Measurements from ENCODE around the gene WDR83. TPM values are rescaled to one million over a fixed set of nuclear protein-coding genes. Genes with fewer than 3 reads are reported as not detected.
A peak's percentile ranks its signal among the peaks of the same experiment; 100 is the strongest.

Gene WDR83
- total RNA-seq, 1 donor from 2014 or later: 19.0 TPM

DNA sequence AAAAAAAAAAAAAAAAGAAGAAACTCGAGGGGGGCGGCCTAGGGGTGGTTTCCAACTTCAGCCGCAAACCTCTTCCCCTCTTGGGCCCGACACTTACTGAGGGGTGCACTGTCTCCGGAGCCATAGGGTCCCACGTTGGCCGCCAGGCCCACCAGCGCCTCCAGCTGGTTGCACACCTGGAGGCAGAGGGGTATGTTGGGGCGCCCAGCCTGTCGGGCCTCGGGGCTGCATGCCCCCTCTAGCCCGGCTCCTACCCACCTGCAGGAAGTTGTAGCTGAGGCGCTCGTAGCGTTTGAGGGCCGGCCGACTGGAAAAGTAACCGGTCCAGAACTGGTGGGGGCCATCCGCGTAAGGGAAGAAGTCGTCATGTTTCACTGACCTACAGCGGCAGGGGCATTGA lies 8.6 kb upstream of the WDR83 start:
- H3K27me3 Mint-ChIP-seq (ENCODE audit: low read depth): no peaks in the 10 kb centered on the region
- no peak overlapping the region for H3K27ac Mint-ChIP-seq (ENCODE audit: unreplicated experiment)
- DNase-seq (ENCODE audit: low read depth, low spot score): no peak
- TF ChIP-seq CTCF (conservative IDR thresholded peaks at IDR 0.05): no peak
- H3K4me3 Mint-ChIP-seq: no peak overlapping the region
- H3K36me3 Mint-ChIP-seq (ENCODE audit: low read depth): peaks cover 16% of the 10 kb centered on the region
- no peaks in the 10 kb centered on the region for H3K9me3 Mint-ChIP-seq
- H3K4me1 Mint-ChIP-seq: no peaks in the 10 kb centered on the region

GRCh38 chr19:12660980-12661379 lies 5.6 kb upstream of the WDR83 start:
- DNase-seq (ENCODE audit: low read depth, low spot score): no peak
- no peak overlapping the region for H3K4me3 Mint-ChIP-seq
- H3K36me3 Mint-ChIP-seq (ENCODE audit: low read depth): peaks cover 7% of the 10 kb centered on the region
- TF ChIP-seq CTCF (conservative IDR thresholded peaks at IDR 0.05): no peak
- H3K27me3 Mint-ChIP-seq (ENCODE audit: low read depth): no peaks in the 10 kb centered on the region
- no peaks in the 10 kb centered on the region for H3K9me3 Mint-ChIP-seq
- H3K4me1 Mint-ChIP-seq: peaks cover 4% of the 10 kb centered on the region
- H3K27ac Mint-ChIP-seq (ENCODE audit: unreplicated experiment): no peak overlapping the region

DNA sequence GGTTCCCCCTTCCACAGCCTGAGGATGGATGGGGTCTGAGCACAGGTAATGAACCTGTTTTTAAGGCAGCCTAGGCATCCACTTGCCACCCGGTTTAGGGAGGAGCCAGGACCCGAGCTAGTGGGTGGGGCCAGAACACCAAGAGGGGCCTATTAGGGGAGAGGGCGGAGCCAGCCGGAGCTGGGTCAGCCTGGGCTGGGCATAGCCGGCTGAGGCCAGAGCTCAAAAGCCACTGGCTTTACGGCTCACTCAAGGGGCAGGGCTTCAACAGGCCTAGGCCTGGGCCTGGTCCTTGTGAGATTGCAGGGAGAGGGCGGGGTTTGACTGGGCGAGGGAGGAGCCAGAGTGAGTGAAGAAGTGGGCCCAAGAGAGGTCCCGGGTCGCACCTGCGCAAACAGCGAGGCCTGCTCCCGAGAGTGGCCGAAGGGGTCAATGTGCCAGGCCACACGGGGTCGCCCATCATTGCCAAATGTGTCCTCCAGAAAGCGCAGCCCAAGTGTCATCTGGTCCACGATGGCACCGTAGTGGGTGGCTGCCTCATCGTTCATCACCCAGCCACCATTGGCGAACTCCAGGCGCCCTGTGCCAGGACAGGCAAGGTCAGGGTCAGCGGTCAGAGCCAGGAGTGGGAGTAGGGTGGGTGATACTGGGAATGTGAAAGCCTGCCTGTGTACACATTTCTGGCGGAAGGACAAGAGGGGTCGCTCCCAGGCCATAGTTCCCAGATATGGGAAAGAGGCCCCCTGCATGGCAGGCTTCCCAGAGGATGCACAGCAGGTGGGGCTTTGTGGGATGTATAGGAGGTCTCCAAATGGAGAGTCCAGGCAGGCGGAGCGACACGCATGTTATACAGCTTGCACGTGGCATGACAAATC lies 2.0 kb upstream of the WDR83 start:
- DNase-seq (ENCODE audit: low read depth, low spot score): no peak
- Mint-ChIP-seq H3K27ac (ENCODE audit: unreplicated experiment) (no peak overlapping the region), H3K9me3 (no peaks in the 10 kb centered on the region)

DNA sequence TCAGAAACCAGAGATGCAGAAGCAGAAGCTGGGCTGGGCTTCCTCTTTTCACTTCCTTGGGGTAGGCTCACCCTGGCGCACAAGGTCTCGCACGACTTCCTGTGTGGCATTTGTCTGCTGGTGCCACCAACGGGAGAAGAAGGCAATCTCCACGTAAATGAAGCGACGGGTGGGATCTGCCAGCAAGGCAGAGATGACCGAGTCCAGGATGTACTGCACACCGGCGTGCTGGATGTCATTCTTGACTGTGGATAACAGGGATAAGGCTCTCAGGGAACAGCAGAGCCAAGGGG lies 1.4 kb upstream of the WDR83 start:
- TF ChIP-seq CTCF (conservative IDR thresholded peaks at IDR 0.05): no peak
- no peak for DNase-seq (ENCODE audit: low read depth, low spot score)
- H3K27me3 Mint-ChIP-seq (ENCODE audit: low read depth): no peaks in the 10 kb centered on the region
- H3K36me3 Mint-ChIP-seq (ENCODE audit: low read depth): no peaks in the 10 kb centered on the region
- H3K4me3 Mint-ChIP-seq: peak overlapping the region; percentile 78
- H3K4me1 Mint-ChIP-seq: peaks cover 41% of the 10 kb centered on the region
- H3K27ac Mint-ChIP-seq (ENCODE audit: unreplicated experiment): no peak overlapping the region
- H3K9me3 Mint-ChIP-seq: no peaks in the 10 kb centered on the region

More for the DNA sequence above, 2.0 kb upstream of the WDR83 start:
- peak overlapping the region; percentile 78 for H3K4me3 Mint-ChIP-seq
- no peak for TF ChIP-seq CTCF (conservative IDR thresholded peaks at IDR 0.05)
- peaks cover 3% of the 10 kb centered on the region for H3K36me3 Mint-ChIP-seq (ENCODE audit: low read depth)
- no peaks in the 10 kb centered on the region for H3K27me3 Mint-ChIP-seq (ENCODE audit: low read depth)
- peaks cover 36% of the 10 kb centered on the region for H3K4me1 Mint-ChIP-seq

DNA sequence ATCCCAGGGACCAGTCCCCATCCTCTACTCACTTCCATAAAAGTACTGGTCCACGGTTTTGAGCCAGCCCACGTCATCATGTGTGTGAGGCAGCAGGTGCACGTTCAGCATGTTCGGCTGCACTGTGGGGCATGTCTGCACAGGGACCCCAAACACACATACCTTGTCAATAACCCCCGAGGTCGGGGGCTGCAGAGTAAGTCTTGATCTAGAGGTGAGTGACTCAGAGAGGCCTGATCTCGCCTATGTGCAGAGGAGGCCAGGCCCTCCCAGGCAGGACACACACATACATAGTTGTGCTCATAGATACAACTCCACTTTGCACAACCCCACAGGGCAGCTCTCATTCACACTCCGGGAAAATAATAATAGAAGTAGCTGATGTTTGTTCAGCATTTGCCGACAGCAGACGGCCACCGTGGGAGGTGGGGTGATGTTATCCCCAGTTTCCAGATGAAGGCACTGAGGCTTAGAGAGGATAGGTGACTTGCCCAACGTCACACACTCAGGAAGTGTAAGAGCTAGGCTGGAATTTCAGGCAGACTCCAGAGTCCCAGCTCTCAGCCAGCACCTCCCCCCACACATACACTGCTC lies 839 bp upstream of the WDR83 start:
- no peaks in the 10 kb centered on the region for H3K36me3 Mint-ChIP-seq (ENCODE audit: low read depth)
- peak overlapping the region; percentile 88 for H3K27ac Mint-ChIP-seq (ENCODE audit: unreplicated experiment)
- no peaks in the 10 kb centered on the region for H3K27me3 Mint-ChIP-seq (ENCODE audit: low read depth)
- H3K4me1 Mint-ChIP-seq: peaks cover 44% of the 10 kb centered on the region
- peak overlapping the region; percentile 98 for H3K4me3 Mint-ChIP-seq
- H3K9me3 Mint-ChIP-seq: no peaks in the 10 kb centered on the region
- no peak for TF ChIP-seq CTCF (conservative IDR thresholded peaks at IDR 0.05)
- no peak for DNase-seq (ENCODE audit: low read depth, low spot score)

Data from neural crest cell (in vitro differentiated cells).